Muscle layer of colon (tissue), 2 donors: Measurements from ENCODE around the gene FOXF1.
A peak's percentile ranks its signal among the peaks of the same experiment; 100 is the strongest.

Experiments
- H3K27ac ChIP-seq: one replicate; pipeline ENCODE4 v1.7.0; 2013; ENCODE audit warnings: low read depth, mild to moderate bottlenecking, low read length, moderate library complexity
- H3K27me3 ChIP-seq, 2 donors: one replicate each; pipeline ENCODE4 v1.7.0; 2013; ENCODE audit warnings: low read length in 2 of 2, mild to moderate bottlenecking in 2 of 2; ENCODE audit not compliant: insufficient read depth in 2 of 2, control insufficient read depth in 1 of 2
- H3K36me3 ChIP-seq: one replicate; pipeline ENCODE4 v1.7.0; 2013; ENCODE audit warnings: mild to moderate bottlenecking, low read length; ENCODE audit not compliant: insufficient read depth
- H3K4me1 ChIP-seq: one replicate; pipeline ENCODE4 v1.7.0; 2013; ENCODE audit warnings: mild to moderate bottlenecking, low read length; ENCODE audit not compliant: insufficient read depth
- H3K4me3 ChIP-seq, 2 donors: one replicate each; pipeline ENCODE4 v1.7.0; 2013; ENCODE audit warnings: low read length in 2 of 2, low read depth in 1 of 2, mild to moderate bottlenecking in 1 of 2, moderate library complexity in 1 of 2
- H3K9ac ChIP-seq: one replicate; pipeline ENCODE4 v1.7.0; 2013; ENCODE audit warnings: low read length
- H3K9me3 ChIP-seq: one replicate; pipeline ENCODE4 v1.7.0; 2013; ENCODE audit warnings: mild to moderate bottlenecking, low read length
- donor health status: abdominal sarcoma.
- donor health status: Adenocarcinoma of cecum.

FOXF1 gene

DNA sequence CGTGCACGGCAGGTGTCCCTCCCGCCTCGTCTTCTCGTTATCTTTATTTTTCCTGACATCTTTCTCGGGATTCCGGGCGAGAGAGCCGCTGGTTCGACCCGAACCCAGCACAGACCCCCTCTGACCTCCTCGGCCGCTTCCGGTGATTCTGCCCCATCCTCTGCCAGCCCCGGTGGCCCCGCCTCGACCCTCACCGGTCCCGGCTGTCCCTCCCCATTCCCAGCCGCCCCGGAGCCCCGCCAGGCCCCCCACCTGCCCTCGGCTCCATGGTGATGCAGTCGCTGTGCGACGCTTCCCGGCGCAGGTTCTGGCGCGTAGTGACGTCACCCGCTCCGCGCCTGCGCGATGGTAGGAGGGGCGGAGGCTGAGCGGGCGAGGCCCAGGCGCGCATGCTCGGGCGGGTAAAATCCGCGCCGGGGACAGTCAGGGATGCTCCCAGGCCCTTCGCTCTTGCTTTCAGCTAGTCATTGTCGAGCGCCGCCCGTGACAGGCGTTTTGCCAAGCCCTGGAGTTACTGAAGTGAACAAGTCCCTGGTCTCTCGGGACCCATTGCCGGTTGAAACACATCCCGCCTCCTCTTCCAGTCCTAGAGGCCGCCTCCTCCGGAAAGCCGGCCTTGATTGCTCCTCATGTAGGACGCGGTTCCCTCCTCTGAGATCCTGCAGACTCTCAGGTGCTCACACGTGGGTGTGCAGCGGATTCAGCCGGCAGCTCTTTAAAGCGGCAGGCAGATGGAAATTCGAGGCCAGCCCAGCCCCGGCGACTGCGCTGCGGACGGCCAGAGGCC, 44.8 kb downstream of the FOXF1 start, which contains the start of gene MTHFSD:
MTHFSD (minus strand) TSS at position 319 of the 787 bp plus-strand sequence; CDS start at position 268, 51 bp downstream.
- H3K27ac ChIP-seq = peak within 1 kb of the TSS; percentile 70
- H3K4me1 ChIP-seq = peaks cover 9% of the 10 kb centered on the region
- H3K4me3 ChIP-seq = peak within 1 kb of the TSS; percentile 99 to 100
- no peaks in the 10 kb centered on the region for H3K27me3 ChIP-seq
- peak within 1 kb of the TSS; percentile 84 for H3K9ac ChIP-seq
- no peaks in the 10 kb centered on the region for H3K9me3 ChIP-seq
- H3K36me3 ChIP-seq = peaks cover 15% of the 10 kb centered on the region

DNA sequence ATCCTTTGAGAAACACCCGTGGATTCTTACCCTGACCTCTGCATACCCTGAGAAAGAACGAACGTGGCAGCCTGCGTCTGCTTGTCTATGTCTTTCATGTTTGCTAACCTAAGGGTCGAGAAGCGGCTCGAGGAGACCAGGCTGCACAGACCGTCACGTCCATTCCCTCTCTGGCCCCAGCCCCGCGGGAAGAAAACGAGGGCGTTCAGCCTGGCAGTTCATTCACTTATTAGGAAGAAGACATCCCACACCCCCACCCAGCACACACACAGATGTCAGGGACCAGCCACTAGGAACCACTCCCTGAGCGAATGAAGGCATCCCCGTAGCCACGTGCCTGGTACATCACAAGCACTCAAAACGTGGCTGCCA, 45.4 kb downstream of the FOXF1 start:
- Histone ChIP-seq H3K27ac (peak overlapping the region; percentile 70), H3K4me1 (peaks cover 9% of the 10 kb centered on the region), H3K9ac (peak overlapping the region; percentile 84), H3K9me3 (no peaks in the 10 kb centered on the region), H3K36me3 (peaks cover 10% of the 10 kb centered on the region), H3K4me3 (peak overlapping the region; percentile 99 to 100), H3K27me3 (no peaks in the 10 kb centered on the region)

DNA sequence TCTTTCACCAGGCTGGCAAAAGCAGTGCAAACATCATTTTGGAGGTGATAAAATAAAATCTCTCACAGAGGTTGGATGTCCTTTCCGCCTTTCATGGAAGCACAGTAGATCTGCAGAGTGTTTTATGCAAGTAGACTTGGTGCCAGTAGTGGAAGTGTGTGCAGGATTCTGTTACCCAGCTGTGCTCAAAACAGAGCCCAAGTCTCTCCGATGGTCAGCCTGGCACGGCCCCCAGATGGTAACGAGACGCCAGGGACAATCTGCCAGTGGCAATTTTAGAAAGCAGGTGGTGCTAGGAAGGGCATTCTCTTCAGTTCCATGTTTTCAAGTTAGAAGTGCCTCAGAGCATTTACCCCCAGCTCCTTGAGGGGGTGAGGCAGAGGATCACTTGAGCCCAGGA, 46.2 kb downstream of the FOXF1 start:
- no peak overlapping the region for H3K27ac ChIP-seq
- H3K36me3 ChIP-seq = peaks cover 5% of the 10 kb centered on the region
- no peak overlapping the region for H3K9ac ChIP-seq
- peaks cover 9% of the 10 kb centered on the region for H3K4me1 ChIP-seq
- no peaks in the 10 kb centered on the region for H3K27me3 ChIP-seq
- no peak overlapping the region for H3K4me3 ChIP-seq
- no peaks in the 10 kb centered on the region for H3K9me3 ChIP-seq

DNA sequence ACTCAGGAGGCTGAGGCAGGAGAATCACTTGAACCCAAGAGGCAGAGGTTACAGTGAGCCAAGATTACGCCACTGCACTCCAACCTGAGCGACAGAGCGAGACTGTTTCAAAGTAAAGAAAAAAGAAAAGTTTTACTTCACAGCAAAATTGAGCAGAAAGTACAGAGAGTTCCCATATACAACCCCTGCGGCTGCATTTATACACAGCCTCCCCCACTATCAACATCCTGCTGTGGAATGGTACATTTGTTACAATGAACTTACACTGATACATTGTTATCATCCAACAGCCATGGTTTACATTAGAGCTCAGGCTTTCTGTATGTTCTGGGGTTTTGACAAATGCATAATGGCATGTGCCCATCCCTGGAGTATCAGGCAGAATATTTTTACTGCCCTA, 47.3 kb downstream of the FOXF1 start:
- H3K27me3 ChIP-seq = no peaks in the 10 kb centered on the region
- no peak overlapping the region for H3K9ac ChIP-seq
- no peak overlapping the region for H3K27ac ChIP-seq
- no peak overlapping the region for H3K4me3 ChIP-seq
- H3K36me3 ChIP-seq = no peaks in the 10 kb centered on the region
- no peaks in the 10 kb centered on the region for H3K9me3 ChIP-seq
- H3K4me1 ChIP-seq = peaks cover 9% of the 10 kb centered on the region

DNA sequence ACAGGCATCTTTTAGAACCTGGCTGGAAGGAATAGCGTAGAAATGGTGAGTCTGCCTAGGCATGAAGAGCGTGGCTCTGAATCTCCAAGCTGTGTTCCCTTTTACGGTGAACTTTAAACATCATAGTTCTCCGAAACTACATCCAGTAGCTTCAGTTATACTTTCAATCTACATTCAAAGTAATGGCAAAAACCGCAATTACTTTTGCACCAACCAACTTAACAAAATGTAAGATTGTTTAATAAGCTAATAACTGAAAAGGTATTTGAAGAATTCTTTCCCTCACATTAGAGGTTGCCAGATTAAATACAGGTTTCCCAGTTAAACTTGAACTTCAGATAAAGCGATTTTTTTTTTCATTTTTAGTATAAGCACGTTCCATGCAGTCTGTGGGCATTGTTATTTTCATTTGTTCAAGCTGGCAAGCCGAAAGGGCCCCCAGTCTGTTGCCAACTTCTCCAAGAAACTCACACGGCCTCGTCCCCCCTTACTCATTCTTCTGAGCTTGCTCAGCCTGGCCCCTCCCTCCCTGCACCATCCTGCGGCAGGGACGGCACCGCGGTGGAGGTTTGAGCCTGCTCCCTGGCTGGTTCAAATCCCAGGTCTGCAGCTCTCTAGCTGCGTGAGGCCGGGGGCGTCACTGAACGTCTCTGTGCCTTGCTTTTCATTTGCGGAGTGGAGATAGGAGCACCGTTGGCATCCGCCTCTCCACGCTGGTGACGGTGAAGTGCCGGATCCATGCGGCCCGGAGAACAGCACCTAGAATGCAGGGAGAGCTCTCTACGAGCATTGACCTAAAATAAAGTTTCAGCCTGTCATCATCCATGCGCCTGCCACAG, 48.2 kb downstream of the FOXF1 start:
- H3K36me3 ChIP-seq = no peaks in the 10 kb centered on the region
- no peak overlapping the region for H3K4me3 ChIP-seq
- H3K4me1 ChIP-seq = peaks cover 12% of the 10 kb centered on the region
- no peaks in the 10 kb centered on the region for H3K9me3 ChIP-seq
- no peaks in the 10 kb centered on the region for H3K27me3 ChIP-seq
- H3K27ac ChIP-seq = no peak overlapping the region
- no peak overlapping the region for H3K9ac ChIP-seq

DNA sequence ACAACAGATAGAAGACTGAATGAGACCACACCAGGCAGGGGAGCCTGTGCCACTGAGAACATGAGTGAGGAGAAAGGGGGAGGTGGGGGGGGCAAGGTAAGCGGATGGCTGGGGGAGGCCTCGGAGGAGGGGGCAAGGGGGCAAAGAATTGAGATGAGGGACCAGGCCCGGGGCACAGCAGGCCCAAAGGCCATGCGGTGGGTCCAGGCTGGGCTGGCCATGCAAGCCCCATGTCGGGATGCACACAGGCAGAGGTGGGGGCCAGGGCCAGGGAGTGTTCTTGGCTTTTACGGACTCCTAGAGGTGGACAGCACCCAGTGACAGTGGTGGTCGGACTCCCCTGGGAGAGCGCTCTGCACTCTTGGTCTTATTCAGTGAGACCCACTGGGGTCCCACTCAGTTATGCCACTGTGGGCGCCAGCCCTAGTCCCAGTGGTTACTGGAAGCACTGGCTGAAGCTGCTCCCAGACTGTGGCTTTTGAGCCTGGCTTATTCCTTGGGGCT, 49.5 kb downstream of the FOXF1 start:
- Histone ChIP-seq H3K4me1 (peaks cover 15% of the 10 kb centered on the region), H3K4me3 (no peak overlapping the region), H3K9me3 (no peaks in the 10 kb centered on the region), H3K9ac (no peak overlapping the region), H3K36me3 (no peaks in the 10 kb centered on the region), H3K27me3 (peaks cover 11 to 12% of the 10 kb centered on the region in 2 donors), H3K27ac (no peak overlapping the region)

DNA sequence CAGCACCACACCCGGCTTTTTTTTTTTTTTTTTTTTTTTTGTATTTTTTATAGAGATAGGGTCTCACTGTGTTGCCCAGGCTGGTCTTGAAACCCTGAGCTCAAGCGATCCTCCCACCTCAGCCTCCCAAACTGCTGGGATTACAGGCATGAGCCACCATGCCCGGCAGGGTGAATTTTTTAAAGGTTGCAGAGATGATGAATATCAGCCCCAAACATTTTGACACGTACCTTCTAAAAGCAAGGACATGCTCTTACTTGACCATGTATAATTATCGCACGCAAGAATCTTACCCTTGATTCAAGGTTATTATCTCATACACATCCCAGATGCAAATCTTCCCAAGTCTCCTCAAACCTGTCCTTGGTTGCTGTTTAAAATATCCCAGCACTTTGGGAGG, 52.0 kb downstream of the FOXF1 start:
- no peak overlapping the region for H3K9ac ChIP-seq
- H3K4me3 ChIP-seq = no peak overlapping the region
- no peaks in the 10 kb centered on the region for H3K9me3 ChIP-seq
- H3K4me1 ChIP-seq = peaks cover 10% of the 10 kb centered on the region
- H3K27ac ChIP-seq = no peak overlapping the region
- H3K36me3 ChIP-seq = no peaks in the 10 kb centered on the region
- peaks cover 29 to 31% of the 10 kb centered on the region in 2 donors for H3K27me3 ChIP-seq

DNA sequence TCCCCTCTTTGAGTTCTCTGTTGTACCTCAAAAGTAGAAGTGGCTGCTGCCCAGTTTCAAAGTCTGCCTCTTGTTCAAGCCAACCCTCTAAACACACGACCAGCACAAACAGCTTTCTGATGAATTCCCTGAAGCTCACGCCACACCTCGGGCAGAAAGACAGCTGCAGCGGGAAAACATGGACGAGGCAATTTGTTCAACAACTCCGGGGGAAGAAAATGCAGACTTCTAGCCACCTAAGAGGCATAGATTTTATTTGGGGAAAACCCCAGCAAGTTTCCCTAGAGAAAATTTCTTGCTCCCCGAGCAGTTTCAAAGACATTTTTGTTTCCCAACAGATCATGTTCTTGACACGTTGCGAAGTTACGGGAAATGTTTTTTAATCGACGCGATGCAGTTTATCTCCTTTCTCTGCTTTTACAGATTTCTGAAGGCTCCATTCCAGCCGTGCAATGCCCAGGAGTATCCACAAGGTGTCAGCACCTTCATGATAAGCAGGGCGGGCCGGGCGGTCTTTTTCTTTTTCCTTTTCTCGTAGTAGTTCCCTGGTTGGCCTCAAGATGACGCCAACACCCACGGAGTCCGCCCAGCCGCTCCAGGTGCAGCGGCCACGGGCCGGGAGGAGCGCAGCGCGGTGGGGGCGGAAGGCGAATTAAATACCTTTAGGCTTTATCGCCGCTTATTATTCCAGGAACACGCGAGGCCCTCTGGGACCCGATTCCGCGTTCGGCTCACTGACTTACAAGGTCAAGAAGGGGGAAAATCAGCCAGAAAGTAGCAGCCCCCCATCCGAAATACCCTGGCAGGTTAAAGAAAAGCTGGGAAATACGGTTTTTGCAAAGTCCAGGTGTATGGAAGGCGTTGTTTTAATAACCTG, 53.4 kb downstream of the FOXF1 start:
- no peaks in the 10 kb centered on the region for H3K36me3 ChIP-seq
- H3K27ac ChIP-seq = no peak overlapping the region
- peaks cover 34 to 41% of the 10 kb centered on the region in 2 donors for H3K27me3 ChIP-seq
- no peaks in the 10 kb centered on the region for H3K9me3 ChIP-seq
- no peak overlapping the region for H3K4me3 ChIP-seq
- H3K9ac ChIP-seq = no peak overlapping the region
- peaks cover 10% of the 10 kb centered on the region for H3K4me1 ChIP-seq
